HG03575 (cell line): Measurements from ENCODE around the gene SUN3.
"Not testable (repeated sequence)": the region's sequence is repeated elsewhere in the genome, so short reads cannot be mapped to it uniquely, and the experiment has no call there.

Experiments used
- ATAC-seq: cut with Tn5 transposase; IDR thresholded peaks from one replicate; pipeline ENCODE4 v1.9.1; 2021; ENCODE audit not compliant: unreplicated experiment, insufficient number of reproducible peaks, low FRiP score; ENCODE audit errors: extremely low read depth

The SUN3 gene

GRCh38 chr7:47988496-47989386, 40.2 kb downstream of the SUN3 start:
- no peak for ATAC-seq

- ATAC-seq, result no peak
Measured at GRCh38 chr7:47982610-47983009, 46.3 kb downstream of the SUN3 start.

- not testable (repeated sequence) for ATAC-seq
Measured at GRCh38 chr7:47980648-47981047, 48.3 kb downstream of the SUN3 start.

- no peak for ATAC-seq
Measured at GRCh38 chr7:47979832-47980181, 49.1 kb downstream of the SUN3 start.

- peak; percentile 87 for ATAC-seq
Measured at GRCh38 chr7:47979145-47979831, 49.6 kb downstream of the SUN3 start, which contains the start of gene HUS1. HUS1 (minus strand) TSS chr7:47979615; CDS start chr7:47979519, 96 bp downstream.

DNA sequence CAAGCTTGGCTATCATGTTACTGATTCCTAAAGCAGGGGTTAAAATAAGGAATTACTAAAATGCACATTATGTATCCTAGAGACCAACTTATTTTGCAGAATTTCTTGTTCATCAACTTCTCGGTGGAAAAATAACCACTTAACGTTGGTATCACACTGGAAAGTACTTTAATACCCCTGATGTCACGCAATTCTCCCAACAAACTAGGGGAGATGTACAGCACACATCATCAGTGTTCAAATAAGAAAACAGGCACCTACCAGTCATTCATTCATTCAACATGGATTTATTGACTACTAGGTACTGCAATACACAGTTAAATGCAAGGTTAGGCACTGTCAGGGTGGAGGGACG, 50.1 kb downstream of the SUN3 start:
- no peak for ATAC-seq

- ATAC-seq, result no peak
Measured at GRCh38 chr7:47973739-47974138, 55.2 kb downstream of the SUN3 start.

GRCh38 chr7:47970761-47971160, 58.1 kb downstream of the SUN3 start:
- ATAC-seq, result no peak

DNA sequence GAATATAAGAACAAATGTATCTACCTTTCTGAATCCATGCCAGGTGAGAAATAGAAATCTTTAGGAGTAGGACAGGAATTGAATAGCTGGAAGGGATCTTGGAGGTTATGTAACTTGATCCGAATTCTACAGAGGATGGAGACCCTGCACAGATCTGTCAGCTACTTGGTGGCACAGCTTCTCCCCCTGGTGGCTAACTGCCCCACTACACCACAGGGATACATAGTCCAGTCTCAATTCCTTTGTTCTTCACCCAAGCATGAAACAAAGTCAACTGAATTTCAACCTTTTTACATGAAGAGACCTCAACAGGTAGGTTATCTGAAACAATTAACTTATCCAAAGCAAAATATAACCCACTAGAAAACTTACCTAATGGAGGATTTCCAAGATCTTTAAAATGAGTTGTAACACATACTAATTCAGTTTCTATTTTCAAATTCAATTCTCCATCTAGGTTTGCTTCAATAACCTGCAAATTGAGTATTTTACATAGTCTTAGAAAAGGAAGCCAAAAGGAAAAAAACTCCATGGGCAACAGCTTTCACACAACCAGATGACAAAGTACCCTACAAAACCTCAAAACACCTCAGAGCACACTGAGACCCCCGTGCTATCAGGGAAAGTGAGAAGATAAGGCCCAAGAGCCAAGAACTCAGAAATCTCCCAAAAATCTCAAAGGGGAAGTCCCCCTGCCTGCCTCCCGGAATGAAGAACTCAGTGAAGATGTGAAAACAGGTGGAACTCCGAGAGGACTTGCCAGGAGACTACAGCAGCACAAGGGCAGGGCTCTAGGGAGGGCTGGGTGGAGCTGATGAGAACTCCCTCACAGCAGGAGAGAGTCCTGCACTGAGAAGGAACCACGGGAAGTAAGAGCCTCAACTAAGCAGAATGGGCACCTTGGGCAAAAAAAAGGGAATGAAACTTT, 59.8 kb downstream of the SUN3 start:
- ATAC-seq, result no peak

DNA sequence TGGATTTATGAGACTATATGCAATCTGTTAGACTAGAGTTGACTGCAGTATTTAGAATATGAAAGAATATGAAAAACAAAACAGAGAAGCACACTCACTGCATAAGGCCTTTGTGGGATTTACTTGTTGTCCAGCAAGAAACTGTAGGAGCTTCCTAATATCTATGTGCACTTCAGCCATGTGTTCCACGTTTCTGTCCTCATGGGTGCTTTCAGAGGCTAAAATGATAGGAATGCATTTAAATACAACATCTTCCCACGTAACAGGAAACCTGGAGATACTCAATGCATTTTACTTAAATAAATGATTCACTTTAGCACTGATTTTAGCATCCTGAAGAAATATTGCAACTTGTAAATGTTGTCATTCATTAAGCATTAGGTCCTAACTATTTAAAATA, 61.2 kb downstream of the SUN3 start:
- ATAC-seq, result no peak

DNA sequence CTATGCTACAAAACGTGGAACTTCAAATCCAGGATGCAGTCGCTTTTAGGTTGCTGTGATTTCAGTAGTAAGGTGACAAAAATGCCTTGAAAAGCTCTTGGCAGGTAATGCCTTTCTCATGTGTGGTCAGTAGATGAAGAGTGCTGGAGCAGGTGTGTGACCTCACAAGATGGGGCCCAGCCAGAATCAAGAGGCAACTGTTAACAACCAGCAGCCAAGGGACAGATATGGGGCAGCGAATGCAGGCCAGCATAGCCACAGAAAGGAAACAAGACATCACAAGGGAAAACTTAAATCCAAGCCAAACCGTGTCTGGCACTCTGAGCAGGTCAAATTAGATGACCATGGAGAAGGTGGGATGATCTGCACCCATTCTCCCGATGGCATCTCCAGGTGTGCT, 61.8 kb downstream of the SUN3 start:
- ATAC-seq, result no peak

DNA sequence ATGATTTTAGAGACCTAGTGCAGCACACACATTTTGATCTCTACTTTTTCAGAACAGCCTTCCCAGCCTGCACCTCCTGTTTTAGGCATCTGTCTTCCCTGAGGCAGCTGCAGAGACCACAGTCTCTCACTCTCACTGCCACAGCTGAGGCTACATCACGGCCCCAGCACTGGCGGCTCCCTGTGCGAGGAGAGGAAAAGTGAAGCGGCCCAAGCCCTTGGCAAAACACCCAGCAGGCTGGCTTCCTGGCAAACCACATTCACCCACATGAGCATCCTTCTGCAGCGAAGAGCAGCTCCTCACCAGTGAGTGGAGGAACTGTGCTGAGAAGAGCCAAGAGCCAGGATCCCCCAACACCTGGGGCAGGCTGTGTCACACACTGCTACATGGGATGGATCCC, 63.5 kb downstream of the SUN3 start:
- ATAC-seq, result no peak

- ATAC-seq, result no peak
Measured at GRCh38 chr7:47962262-47962661, 66.6 kb downstream of the SUN3 start.

DNA sequence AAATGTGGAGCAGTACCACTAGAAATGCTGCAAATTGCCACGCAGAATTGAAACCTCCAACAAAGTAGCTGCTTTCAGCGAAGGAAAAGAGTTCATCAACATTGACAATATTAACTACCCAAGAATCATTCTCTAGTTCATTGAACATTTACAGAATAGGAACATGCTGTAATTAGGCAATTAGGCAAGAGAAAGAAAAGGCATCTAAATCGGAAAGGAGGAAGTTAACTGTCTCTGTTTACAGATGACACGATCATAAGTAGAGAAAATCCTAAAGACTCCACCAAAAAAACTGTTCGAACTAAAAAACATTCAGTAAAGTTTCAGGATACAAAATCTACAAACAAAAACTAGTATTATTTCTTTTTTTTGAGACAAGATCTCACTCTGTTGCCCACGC, 71.8 kb downstream of the SUN3 start:
- no peak for ATAC-seq

GRCh38 chr7:47956220-47956619, 72.7 kb downstream of the SUN3 start:
- ATAC-seq, result no peak

- ATAC-seq, result peak; percentile 20
Measured at GRCh38 chr7:47954231-47954911, 74.5 kb downstream of the SUN3 start.

DNA sequence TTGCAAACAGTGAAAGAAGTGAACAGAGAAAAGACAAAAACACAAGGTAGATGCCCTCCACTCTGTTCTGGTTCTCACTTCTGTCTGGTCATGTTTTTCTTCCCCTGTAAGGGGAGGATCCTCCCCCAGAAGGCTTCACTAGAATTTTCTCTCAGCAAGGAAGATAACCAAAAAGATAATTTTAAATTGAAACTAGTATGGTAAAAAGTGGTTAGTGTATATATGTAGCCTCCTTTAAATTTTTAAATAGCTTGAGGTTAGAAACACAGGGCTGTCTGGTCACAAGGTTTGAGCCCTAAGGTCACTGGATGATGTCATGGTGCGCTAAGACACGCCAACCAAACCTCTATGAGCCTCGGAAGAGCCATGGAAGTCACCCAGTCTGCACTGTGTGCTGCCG, 75.1 kb downstream of the SUN3 start:
- ATAC-seq, result peak; percentile 62

DNA sequence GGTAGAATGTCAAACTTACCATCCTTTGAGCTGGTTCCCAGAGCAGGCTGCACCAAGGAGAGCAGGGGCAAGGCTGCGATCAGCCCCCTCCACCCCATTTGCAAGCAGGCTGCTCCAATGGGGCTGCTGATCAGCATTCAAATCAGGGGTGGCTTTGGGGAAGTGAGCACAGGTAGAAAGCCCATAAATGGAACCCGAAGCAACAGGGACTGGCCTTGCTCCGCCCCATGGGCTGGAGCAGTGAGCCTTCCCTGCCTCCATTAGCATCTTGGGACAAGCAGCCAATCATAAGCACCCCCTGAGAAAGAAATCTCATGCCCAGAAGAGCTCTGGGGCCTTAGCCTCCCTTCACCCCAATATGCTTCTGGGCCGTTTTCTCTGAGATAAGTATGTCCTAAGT, 76.7 kb downstream of the SUN3 start:
- no peak for ATAC-seq

GRCh38 chr7:47951374-47951773, 77.5 kb downstream of the SUN3 start:
- ATAC-seq, result no peak
